HUES6 (cell line): ENCODE results near the gene KRTAP9-4.
"Not testable (repeated sequence)": the region's sequence is repeated elsewhere in the genome, so short reads cannot be mapped to it uniquely, and the experiment has no call there.

Experiments used
- H3K27ac ChIP-seq: 2 replicates; pipeline ENCODE4 v1.7.0; 2013; ENCODE audit warnings: low read depth, mild to moderate bottlenecking, low read length, inconsistent platforms
- H3K27me3 ChIP-seq: 2 replicates; pipeline ENCODE4 v1.6.1; 2013; ENCODE audit warnings: low read length; ENCODE audit not compliant: control insufficient read depth, insufficient read depth
- H3K36me3 ChIP-seq: 2 replicates; pipeline ENCODE4 v1.6.1; 2013; ENCODE audit warnings: low read length; ENCODE audit not compliant: control insufficient read depth, insufficient read depth
- H3K4me1 ChIP-seq: 2 replicates; pipeline ENCODE4 v1.6.1; 2013; ENCODE audit warnings: low read length; ENCODE audit not compliant: control insufficient read depth, insufficient read depth
- H3K4me3 ChIP-seq: 2 replicates; pipeline ENCODE4 v1.5.1; 2013; ENCODE audit warnings: low read depth, low read length
- H3K9ac ChIP-seq: one replicate; pipeline ENCODE4 v1.6.1; 2013; ENCODE audit warnings: mild to moderate bottlenecking, low read length
- H3K9me3 ChIP-seq: 2 replicates; pipeline ENCODE4 v1.6.1; 2013; ENCODE audit warnings: low read depth, low read length; ENCODE audit not compliant: control insufficient read depth, insufficient read depth

The KRTAP9-4 gene

DNA sequence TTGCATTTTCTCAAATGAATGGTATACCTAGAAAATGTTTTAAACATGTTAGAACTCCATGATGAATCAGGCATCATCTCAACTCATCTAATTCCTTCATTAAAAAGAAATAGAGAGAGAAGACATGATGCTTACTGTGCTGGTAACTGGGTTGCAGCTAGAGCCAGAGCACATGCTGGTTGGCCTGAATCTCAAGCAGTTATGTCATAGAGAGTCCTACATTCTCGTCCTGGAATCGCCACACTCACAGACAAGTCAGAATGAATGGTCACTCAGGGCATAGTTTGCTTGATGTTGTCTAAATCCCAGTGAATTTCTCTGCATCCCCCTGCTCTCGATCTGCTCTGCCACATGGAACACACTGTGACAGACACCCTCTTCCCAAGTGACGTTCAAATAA, 12.4 kb upstream of the KRTAP9-4 start:
- H3K4me3 ChIP-seq, H3K9me3 ChIP-seq, H3K36me3 ChIP-seq, H3K4me1 ChIP-seq, H3K9ac ChIP-seq, H3K27ac ChIP-seq: not testable (repeated sequence)
- H3K27me3 ChIP-seq: peaks cover 15% of the 10 kb centered on the region

DNA sequence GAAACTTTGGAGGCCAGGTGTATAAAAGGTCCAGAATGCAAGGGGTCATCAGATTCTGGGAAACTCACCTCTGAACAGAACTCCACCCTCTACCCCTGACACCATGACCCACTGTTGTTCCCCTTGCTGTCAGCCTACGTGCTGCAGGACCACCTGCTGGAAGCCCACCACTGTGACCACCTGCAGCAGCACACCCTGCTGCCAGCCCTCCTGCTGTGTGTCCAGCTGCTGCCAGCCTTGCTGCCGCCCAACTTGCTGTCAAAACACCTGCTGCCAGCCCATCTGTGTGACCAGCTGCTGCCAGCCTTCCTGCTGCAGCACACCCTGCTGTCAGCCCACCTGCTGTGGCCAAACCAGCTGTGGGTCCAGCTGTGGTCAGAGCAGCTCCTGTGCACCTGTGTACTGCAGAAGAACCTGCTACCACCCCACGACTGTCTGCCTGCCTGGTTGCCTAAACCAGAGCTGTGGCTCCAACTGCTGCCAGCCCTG, 11.5 kb upstream of the KRTAP9-4 start, which contains the start of gene KRTAP9-8:
KRTAP9-8 (plus strand) TSS at position 51 of the 489 bp plus-strand sequence; CDS start at position 104, 53 bp downstream.
- H3K27me3 ChIP-seq: peaks cover 15% of the 10 kb centered on the region
- not testable (repeated sequence) for H3K4me1 ChIP-seq, H3K27ac ChIP-seq, H3K9ac ChIP-seq, H3K36me3 ChIP-seq, H3K9me3 ChIP-seq, H3K4me3 ChIP-seq

DNA sequence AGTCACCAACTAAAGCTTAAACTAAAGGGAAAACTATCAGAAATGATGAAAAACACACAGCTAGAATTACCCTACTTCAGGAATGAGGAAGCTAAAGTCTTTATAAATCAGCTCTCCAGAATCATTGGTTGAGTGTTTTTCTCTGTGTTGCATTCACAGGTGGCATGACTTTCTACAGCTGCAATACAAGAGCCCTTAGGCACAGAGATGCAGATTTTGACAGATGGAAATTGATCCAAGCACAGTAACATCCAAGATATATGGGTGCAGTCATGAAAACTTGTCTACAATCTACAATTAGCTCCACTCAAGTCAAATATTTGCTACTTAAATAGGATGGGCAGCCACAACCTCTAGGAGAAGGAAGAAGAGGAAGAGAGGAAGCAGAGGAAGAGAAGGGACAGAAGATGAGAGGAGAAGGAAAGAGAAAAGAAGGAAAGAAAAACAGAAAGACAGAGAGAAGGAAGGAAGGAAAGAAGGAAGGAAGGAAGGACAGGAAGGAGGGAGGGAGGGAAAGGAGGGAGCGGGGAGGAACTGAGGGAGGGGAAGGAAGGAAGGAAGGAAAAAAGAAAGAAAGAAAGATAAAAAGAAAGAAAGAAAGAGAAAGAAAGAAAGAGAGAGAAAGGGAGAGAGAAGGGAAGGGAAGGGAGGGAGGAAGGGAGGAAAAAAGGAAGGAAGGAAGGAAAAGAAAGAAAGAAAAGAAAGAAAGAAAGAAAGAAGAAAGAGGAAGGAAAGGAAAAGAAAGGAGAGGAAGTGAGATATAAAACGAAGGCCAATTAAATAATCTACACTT, 2.3 kb upstream of the KRTAP9-4 start:
- not testable (repeated sequence) for H3K36me3 ChIP-seq, H3K27ac ChIP-seq, H3K4me1 ChIP-seq, H3K9ac ChIP-seq, H3K9me3 ChIP-seq, H3K4me3 ChIP-seq
- peaks cover 23% of the 10 kb centered on the region; the same call in 1 of the 2 replicates for H3K27me3 ChIP-seq

DNA sequence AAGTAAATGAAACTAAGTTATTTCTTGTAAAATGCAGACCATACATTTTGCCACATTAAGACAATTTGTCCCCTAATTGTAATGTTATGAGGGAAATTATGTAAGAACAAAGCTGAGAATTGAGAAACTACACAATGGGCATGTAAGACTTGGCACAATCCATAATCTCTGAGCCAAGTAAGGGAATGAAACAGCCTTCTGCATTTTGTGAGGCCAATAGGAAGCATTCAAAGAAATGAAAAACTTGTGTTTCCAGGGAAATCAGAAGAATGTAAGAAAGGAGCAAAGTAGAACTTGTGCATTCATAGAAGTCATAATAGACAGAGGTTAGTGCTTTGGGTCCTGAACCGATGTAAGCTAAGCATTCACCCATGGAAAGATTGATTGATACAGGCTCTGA, 1.8 kb downstream of the KRTAP9-4 start:
- H3K9ac ChIP-seq: no peak overlapping the region
- H3K4me1 ChIP-seq: no peaks in the 10 kb centered on the region
- H3K4me3 ChIP-seq: no peak overlapping the region
- H3K27ac ChIP-seq: no peak overlapping the region
- no peaks in the 10 kb centered on the region for H3K36me3 ChIP-seq
- H3K9me3 ChIP-seq: no peaks in the 10 kb centered on the region
- peaks cover 42% of the 10 kb centered on the region for H3K27me3 ChIP-seq

DNA sequence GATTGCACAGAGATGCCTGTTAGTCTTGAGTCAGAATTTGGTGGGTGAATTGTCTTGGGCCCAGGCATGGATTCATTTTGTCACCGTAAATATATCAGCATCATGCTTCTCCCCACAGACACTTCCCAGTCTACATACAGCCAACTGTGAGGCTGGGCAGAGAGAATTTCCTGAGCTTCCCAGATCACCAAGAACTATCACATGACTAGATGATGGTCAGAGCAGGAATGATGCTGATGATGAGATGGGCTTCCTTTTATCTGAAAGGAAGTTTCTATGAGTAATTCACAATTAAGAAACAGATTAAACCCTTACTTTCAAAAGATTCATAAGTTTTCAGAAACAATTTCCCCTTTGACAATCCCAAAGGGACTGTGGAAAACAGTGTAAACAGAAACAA, 5.4 kb downstream of the KRTAP9-4 start:
- H3K36me3 ChIP-seq: no peaks in the 10 kb centered on the region
- H3K9ac ChIP-seq: no peak overlapping the region
- H3K4me1 ChIP-seq: no peaks in the 10 kb centered on the region
- H3K27me3 ChIP-seq: peaks cover 48% of the 10 kb centered on the region
- no peaks in the 10 kb centered on the region for H3K9me3 ChIP-seq
- no peak overlapping the region for H3K4me3 ChIP-seq
- no peak overlapping the region for H3K27ac ChIP-seq

DNA sequence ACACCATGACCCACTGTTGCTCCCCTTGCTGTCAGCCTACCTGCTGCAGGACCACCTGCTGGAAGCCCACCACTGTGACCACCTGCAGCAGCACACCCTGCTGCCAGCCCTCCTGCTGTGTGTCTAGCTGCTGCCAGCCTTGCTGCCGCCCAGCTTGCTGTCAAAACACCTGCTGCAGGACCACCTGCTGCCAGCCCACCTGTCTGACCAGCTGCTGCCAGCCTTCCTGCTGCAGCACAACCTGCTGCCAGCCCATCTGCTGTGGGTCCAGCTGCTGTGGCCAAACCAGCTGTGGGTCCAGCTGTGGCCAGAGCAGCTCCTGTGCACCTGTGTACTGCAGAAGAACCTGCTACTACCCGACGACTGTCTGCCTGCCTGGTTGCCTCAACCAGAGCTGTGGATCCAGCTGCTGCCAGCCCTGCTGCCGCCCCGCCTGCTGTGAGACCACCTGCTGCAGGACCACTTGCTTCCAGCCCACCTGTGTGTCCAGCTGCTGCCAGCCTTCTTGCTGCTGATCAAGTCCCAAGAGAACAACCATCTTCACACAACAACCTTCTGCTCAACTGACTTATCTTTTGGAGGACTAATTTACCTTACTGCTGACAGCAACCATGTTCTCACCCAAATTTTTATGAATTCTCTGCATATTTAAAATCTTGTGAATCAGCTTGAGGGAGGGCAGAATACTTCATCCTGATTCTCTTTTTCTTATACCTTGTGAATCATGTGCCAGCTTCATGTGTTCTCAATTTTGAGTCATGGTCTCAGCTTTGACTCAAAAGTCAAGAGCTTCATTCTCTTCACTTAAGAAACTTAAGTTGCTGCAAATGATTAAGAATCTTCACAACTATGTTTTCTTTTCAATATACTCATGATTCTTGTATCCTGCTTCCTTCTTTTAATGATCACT, 6.1 kb downstream of the KRTAP9-4 start, which contains the start of gene KRTAP9-9:
KRTAP9-9 (plus strand) TSS at position 4 of the 910 bp plus-strand sequence.
- not testable (repeated sequence) for H3K27ac ChIP-seq, H3K9me3 ChIP-seq, H3K4me1 ChIP-seq, H3K36me3 ChIP-seq, H3K4me3 ChIP-seq, H3K9ac ChIP-seq
- peaks cover 46% of the 10 kb centered on the region for H3K27me3 ChIP-seq

DNA sequence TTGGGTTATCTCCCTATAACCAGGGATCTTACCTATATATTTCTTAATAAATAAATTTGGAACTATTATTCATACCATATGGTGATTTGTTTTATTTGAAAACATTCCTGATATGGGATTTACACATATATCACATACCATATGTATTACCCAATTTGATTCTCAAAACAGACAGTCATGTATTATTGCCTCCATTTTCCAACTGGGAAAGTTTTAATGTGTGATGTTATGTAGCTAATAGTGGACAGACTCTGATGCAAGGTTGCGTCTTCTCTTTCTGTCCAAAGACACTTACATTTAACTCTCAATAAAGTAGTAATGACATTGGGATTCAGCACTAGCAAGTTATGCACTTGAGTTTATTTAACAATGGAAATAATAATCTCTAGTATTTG, 6.8 kb downstream of the KRTAP9-4 start:
- H3K27me3 ChIP-seq: peaks cover 44% of the 10 kb centered on the region
- H3K9me3 ChIP-seq: no peaks in the 10 kb centered on the region
- H3K9ac ChIP-seq: no peak overlapping the region
- H3K27ac ChIP-seq: no peak overlapping the region
- H3K4me1 ChIP-seq: no peaks in the 10 kb centered on the region
- H3K36me3 ChIP-seq: no peaks in the 10 kb centered on the region
- H3K4me3 ChIP-seq: no peak overlapping the region

DNA sequence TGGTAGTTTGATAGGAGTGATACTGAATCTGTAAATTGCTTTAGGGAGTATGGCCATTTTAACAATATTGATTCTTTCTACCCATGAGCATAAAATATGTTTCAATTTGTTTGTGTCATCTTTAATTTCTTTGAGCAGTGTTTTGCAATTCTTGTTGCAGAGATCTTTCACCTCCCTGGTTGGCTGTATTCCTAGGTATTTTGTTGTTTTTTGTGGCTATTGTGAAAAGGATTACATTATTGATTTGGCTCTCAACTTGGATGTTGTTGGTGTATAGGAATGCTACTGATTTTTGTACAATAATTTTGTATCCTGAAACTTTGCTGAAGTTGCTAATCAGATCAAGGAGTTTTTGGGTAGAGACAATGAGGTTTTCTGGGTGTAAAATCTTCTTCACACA, 8.9 kb downstream of the KRTAP9-4 start:
- no peak overlapping the region for H3K4me3 ChIP-seq
- no peak overlapping the region for H3K27ac ChIP-seq
- no peak overlapping the region for H3K9ac ChIP-seq
- no peaks in the 10 kb centered on the region for H3K9me3 ChIP-seq
- H3K27me3 ChIP-seq: peaks cover 34% of the 10 kb centered on the region
- no peaks in the 10 kb centered on the region for H3K36me3 ChIP-seq
- no peaks in the 10 kb centered on the region for H3K4me1 ChIP-seq

DNA sequence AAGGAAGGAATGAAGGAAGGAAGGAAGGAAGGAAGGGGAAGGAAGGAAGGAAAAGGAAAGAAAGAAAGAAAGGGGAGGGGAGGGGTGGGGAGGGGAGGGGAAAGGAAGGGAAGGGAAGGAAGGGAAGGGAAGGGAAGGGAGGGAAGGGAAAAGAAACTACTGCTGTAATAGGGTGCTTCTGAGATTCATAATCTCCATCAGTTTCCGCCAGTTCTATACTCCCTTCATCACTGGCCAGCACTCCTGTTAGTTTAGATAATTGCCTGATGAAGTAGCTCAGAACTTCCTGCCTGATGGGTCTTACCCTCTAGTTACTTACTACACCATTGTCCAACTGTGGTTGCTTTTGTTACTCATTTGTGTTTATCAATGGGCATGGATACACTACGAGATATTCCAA, 13.7 kb downstream of the KRTAP9-4 start:
- Histone ChIP-seq H3K36me3 (no peaks in the 10 kb centered on the region), H3K27ac (no peak overlapping the region), H3K4me3 (no peak overlapping the region), H3K9me3 (no peaks in the 10 kb centered on the region), H3K4me1 (no peaks in the 10 kb centered on the region), H3K27me3 (peaks cover 33% of the 10 kb centered on the region; the same call in 1 of the 2 replicates), H3K9ac (no peak overlapping the region)

DNA sequence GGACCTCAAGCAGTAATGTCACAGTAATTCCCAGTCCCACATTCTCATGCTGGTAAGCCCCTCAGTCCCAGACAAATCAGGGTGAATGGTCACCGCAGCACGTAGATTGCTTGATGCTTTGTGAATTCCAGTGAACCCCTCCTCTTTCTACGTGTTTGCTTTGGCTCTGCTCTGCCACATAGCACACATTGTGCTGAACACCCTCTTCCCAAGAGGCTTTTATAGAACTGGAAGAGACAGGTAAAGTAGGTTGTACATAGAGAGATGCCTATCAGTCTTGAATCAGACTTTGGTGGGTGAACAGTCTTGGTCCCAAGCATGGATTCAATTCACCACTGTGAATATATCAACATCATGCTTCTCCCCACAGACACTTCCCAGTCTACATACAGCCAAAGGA, 15.1 kb downstream of the KRTAP9-4 start:
- no peaks in the 10 kb centered on the region for H3K36me3 ChIP-seq
- no peak overlapping the region for H3K9ac ChIP-seq
- H3K27me3 ChIP-seq: peaks cover 23% of the 10 kb centered on the region; the same call in 1 of the 2 replicates
- H3K27ac ChIP-seq: no peak overlapping the region
- H3K9me3 ChIP-seq: no peaks in the 10 kb centered on the region
- H3K4me3 ChIP-seq: no peak overlapping the region
- H3K4me1 ChIP-seq: no peaks in the 10 kb centered on the region

DNA sequence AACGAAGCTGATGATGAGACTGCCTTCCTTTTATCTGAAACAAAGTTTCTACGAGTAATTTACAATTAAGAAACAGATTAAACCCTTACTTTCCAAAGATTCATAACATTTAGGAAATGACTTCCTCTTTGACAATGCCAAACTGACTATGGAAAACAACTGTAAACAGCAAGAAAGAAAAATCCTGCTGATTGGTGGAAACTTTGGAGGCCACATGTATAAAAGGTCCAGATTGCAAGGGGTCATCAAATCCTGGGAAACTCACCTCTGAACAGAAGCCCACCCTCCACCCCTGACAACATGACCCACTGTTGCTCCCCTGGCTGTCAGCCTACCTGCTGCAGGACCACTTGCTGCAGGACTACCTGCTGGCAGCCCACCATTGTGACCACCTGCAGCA, 15.6 kb downstream of the KRTAP9-4 start, which contains the start of gene KRTAP9-6:
KRTAP9-6 (plus strand) TSS at position 301 of the 400 bp plus-strand sequence; CDS start at position 301, 0 bp downstream.
- no peaks in the 10 kb centered on the region for H3K9me3 ChIP-seq
- H3K4me1 ChIP-seq: no peaks in the 10 kb centered on the region
- H3K27ac ChIP-seq: no peak within 1 kb of the TSS
- peaks cover 23% of the 10 kb centered on the region; the same call in 1 of the 2 replicates for H3K27me3 ChIP-seq
- no peak within 1 kb of the TSS for H3K4me3 ChIP-seq
- no peak within 1 kb of the TSS for H3K9ac ChIP-seq
- H3K36me3 ChIP-seq: no peaks in the 10 kb centered on the region
